SK-N-SH treated with all-trans-retinoic acid at 6 μM for 48 hours (cell line): ENCODE results near the gene KDM6B.
"Not testable (repeated sequence)": the region's sequence is repeated elsewhere in the genome, so short reads cannot be mapped to it uniquely, and the experiment has no call there.

Source experiments
- ATAC-seq: fragments of 200-7000 bp; cut with Tn5 transposase; 3 replicates; pipeline ENCODE4 v1.9.1; 2020; ENCODE audit warnings: mild to moderate bottlenecking, moderate library complexity
- CREB5 ChIP-seq: fragments of 250-450 bp; sonication (Bioruptor Pico); IDR thresholded peaks from 2 replicates; pipeline ENCODE4 v1.5.1; 2020; ENCODE audit warnings: low read depth, mild to moderate bottlenecking, moderate library complexity
- CSDC2 ChIP-seq: fragments of 250-450 bp; sonication (Bioruptor Pico); IDR thresholded peaks from 2 replicates; pipeline ENCODE4 v1.5.0; 2020; ENCODE audit warnings: mild to moderate bottlenecking, moderate library complexity
- CSRNP3 ChIP-seq: fragments of 250-450 bp; sonication (Bioruptor Pico); IDR thresholded peaks from 2 replicates; pipeline ENCODE4 v1.5.1; 2021; ENCODE audit warnings: mild to moderate bottlenecking, moderate library complexity
- ESRRG ChIP-seq: fragments of 250-450 bp; sonication (Bioruptor Pico); IDR thresholded peaks from 2 replicates; pipeline ENCODE4 v1.6.1; 2021; ENCODE audit warnings: mild to moderate bottlenecking
- GLIS3 ChIP-seq: fragments of 250-450 bp; sonication (Bioruptor Pico); IDR thresholded peaks from 2 replicates; pipeline ENCODE4 v1.5.0; 2020; ENCODE audit warnings: mild to moderate bottlenecking, moderate library complexity
- ISL1 ChIP-seq: fragments of 250-450 bp; sonication (Bioruptor Pico); IDR thresholded peaks from 2 replicates; pipeline ENCODE4 v2.1.2; 2022; ENCODE audit warnings: mild to moderate bottlenecking, moderate library complexity
- OSR1 ChIP-seq: fragments of 250-450 bp; sonication (Bioruptor Pico); IDR thresholded peaks from 2 replicates; pipeline ENCODE4 v1.8.0; 2022; ENCODE audit warnings: moderate library complexity, mild to moderate bottlenecking, inconsistent platforms
- PATZ1 ChIP-seq: fragments of 250-450 bp; sonication (Bioruptor Pico); IDR thresholded peaks from 2 replicates; pipeline ENCODE4 v1.8.0; 2020; ENCODE audit warnings: mild to moderate bottlenecking, moderate library complexity, borderline replicate concordance
- PPARA ChIP-seq: fragments of 250-450 bp; sonication (Bioruptor Pico); IDR thresholded peaks from 2 replicates; pipeline ENCODE4 v1.5.0; 2020; ENCODE audit warnings: mild to moderate bottlenecking, borderline replicate concordance
- SNAI2 ChIP-seq: fragments of 250-450 bp; sonication (Bioruptor Pico); IDR thresholded peaks from 2 replicates; pipeline ENCODE4 v1.5.0; 2020; ENCODE audit warnings: mild to moderate bottlenecking, moderate library complexity
- TOX ChIP-seq: fragments of 250-450 bp; sonication (Bioruptor Pico); IDR thresholded peaks from 2 replicates; pipeline ENCODE4 v1.8.0; 2021; ENCODE audit warnings: mild to moderate bottlenecking, moderate library complexity, borderline replicate concordance
- TSHZ2 ChIP-seq: fragments of 250-450 bp; sonication (Bioruptor Pico); IDR thresholded peaks from 2 replicates; pipeline ENCODE4 v1.5.0; 2020; ENCODE audit warnings: mild to moderate bottlenecking, moderate library complexity
- ZC3H10 ChIP-seq: fragments of 250-450 bp; sonication (Bioruptor Pico); IDR thresholded peaks from 2 replicates; pipeline ENCODE4 v1.5.1; 2021; ENCODE audit warnings: mild to moderate bottlenecking, moderate library complexity
- ZFP3 ChIP-seq: fragments of 250-450 bp; sonication (Bioruptor Pico); IDR thresholded peaks from 2 replicates; pipeline ENCODE4 v1.5.0; 2020; ENCODE audit warnings: mild to moderate bottlenecking, moderate library complexity
- ZFP30 ChIP-seq: fragments of 450-650 bp; formaldehyde crosslinking; IDR thresholded peaks from 2 replicates; pipeline ENCODE4 v1.5.0; 2022; ENCODE audit warnings: mild to moderate bottlenecking, moderate library complexity
- ZNF565 ChIP-seq: fragments of 450-650 bp; formaldehyde crosslinking; conservative IDR thresholded peaks from 2 replicates; pipeline ENCODE4 v1.5.0; 2020; ENCODE audit warnings: low read depth, mild to moderate bottlenecking, moderate library complexity
- ZNF8 ChIP-seq: fragments of 450-650 bp; formaldehyde crosslinking; IDR thresholded peaks from 2 replicates; pipeline ENCODE4 v1.5.0; 2020; ENCODE audit warnings: mild to moderate bottlenecking, moderate library complexity

The KDM6B gene

GRCh38 chr17:7806587-7806986 lies 27.4 kb upstream of the KDM6B start:
- TF ChIP-seq CSDC2 (CRISPR knock-in tag), result no peak
- TF ChIP-seq ISL1 (CRISPR knock-in tag), result no peak
- TF ChIP-seq TSHZ2 (CRISPR knock-in tag), result no peak
- no peak for TF ChIP-seq SNAI2 (CRISPR knock-in tag)
- no peak for TF ChIP-seq TOX
- no peak for ATAC-seq

- no peak for ATAC-seq
- TF ChIP-seq ZFP3 (CRISPR knock-in tag) (no peak), SNAI2 (CRISPR knock-in tag) (no peak), CSRNP3 (no peak), PATZ1 (CRISPR knock-in tag) (no peak)
Observed at GRCh38 chr17:7807206-7807605, 26.8 kb upstream of the KDM6B start.

GRCh38 chr17:7809086-7809790 lies 24.8 kb upstream of the KDM6B start:
- no peak for ATAC-seq
- TF ChIP-seq ZNF565 (no peak), ZC3H10 (CRISPR knock-in tag) (no peak), OSR1 (CRISPR knock-in tag) (no peak), PPARA (CRISPR knock-in tag) (no peak), ISL1 (CRISPR knock-in tag) (no peak), TSHZ2 (CRISPR knock-in tag) (no peak)

GRCh38 chr17:7809791-7810343 lies 24.1 kb upstream of the KDM6B start:
- ATAC-seq, result not testable (repeated sequence)

- no peak for ATAC-seq
- no peak for TF ChIP-seq SNAI2 (CRISPR knock-in tag)
- no peak for TF ChIP-seq GLIS3
- TF ChIP-seq ZC3H10 (CRISPR knock-in tag), result no peak
- TF ChIP-seq ZNF8, result no peak
- no peak for TF ChIP-seq CSDC2 (CRISPR knock-in tag)
- no peak for TF ChIP-seq CREB5 (CRISPR knock-in tag)
- no peak for TF ChIP-seq ZFP30 (CRISPR knock-in tag)
- TF ChIP-seq TSHZ2 (CRISPR knock-in tag), result no peak
- no peak for TF ChIP-seq ISL1 (CRISPR knock-in tag)
- no peak for TF ChIP-seq TOX
- no peak for TF ChIP-seq ESRRG (CRISPR knock-in tag)
- no peak for TF ChIP-seq CSRNP3
Observed at GRCh38 chr17:7811251-7811650, 22.8 kb upstream of the KDM6B start.
